Inflammatory macrophage treated with lipopolysaccharide for 1 hour (primary cell): Measurements from ENCODE around the gene RABIF.
"Not testable (repeated sequence)": the region's sequence is repeated elsewhere in the genome, so short reads cannot be mapped to it uniquely, and the experiment has no call there.

ENCODE experiments used
- DNase-seq, 2 donors: peaks; one replicate each; pipeline ENCODE4 v3.0.0-alpha.2; 2020 to 2022

RABIF gene

DNA sequence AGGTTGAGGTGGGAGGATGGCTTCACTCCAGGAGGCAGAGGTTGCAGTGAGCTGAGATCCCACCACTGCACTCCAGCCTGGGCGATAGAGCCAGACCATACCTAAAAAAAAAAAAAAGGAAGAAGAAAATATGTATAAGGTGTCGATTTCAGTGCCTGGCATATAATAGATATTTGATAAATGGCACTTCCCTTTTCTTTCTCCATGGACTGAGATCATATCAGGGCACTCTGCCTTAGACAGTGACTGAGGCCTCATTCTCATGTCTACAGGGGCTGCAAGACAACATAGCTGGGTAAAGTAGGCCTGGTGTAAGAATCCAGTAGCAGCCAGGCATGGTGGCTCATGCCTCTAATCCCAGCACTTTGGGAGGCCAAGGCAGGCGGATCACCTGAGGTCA is 57.0 kb downstream of the RABIF start:
- no peak for DNase-seq

GRCh38 chr1:202829223-202829622 is 59.7 kb downstream of the RABIF start:
- not testable (repeated sequence) for DNase-seq
